H1 (cell line): ENCODE data around the gene CST5. TPM values are rescaled to one million over a fixed set of nuclear protein-coding genes. Genes with fewer than 3 reads are reported as not detected.

Experiments used
- CTCF ChIA-PET: fragments of 300-600 bp; sonication (Branson Sonifier 250); formaldehyde crosslinking; loops from one replicate; lab custom pipeline; 2021; ENCODE audit not compliant: partially characterized antibody; lab: Charles Lee
- POLR2A ChIA-PET: fragments of 300-600 bp; sonication (Branson Sonifier 250); formaldehyde crosslinking; loops from one replicate; lab custom pipeline; 2021; ENCODE audit warnings: inconsistent platforms; ENCODE audit not compliant: partially characterized antibody; lab: Charles Lee
- DNase-seq, 2 experiments: peaks; one replicate each; pipeline versions ENCODE4 v3.0.0 to v3.0.0-alpha.2; 2010 to 2022; ENCODE audit warnings: low spot score in 2 of 2, low read depth in 1 of 2, mixed read lengths in 1 of 2
- FAIRE-seq: peaks from 2 replicates; lab custom pipeline; 2011; peaks lifted over from hg19 to GRCh38; lab: Jason Lieb, UNC
- H2AFZ ChIP-seq: 2 replicates; pipeline ENCODE4 v1.8.1; 2012; ENCODE audit warnings: low read length, inconsistent platforms
- H2AK5ac ChIP-seq: 2 replicates; pipeline ENCODE4 v1.6.1; 2013; ENCODE audit warnings: low read depth, low read length
- H2BK120ac ChIP-seq: replicated peaks from 2 replicates; pipeline ENCODE3; 2013; ENCODE audit warnings: low read depth, low read length, inconsistent platforms
- H2BK12ac ChIP-seq: 2 replicates; pipeline ENCODE4 v1.6.1; 2013; ENCODE audit warnings: low read depth, low read length
- H2BK15ac ChIP-seq: 2 replicates; pipeline ENCODE4 v1.6.1; 2013; ENCODE audit warnings: low read length
- H2BK20ac ChIP-seq: 2 replicates; pipeline ENCODE4 v1.6.1; 2013; ENCODE audit warnings: low read length
- H2BK5ac ChIP-seq: 2 replicates; pipeline ENCODE4 v1.6.1; 2013; ENCODE audit warnings: low read depth, low read length
- H3K14ac ChIP-seq: 2 replicates; pipeline ENCODE4 v1.6.1; 2013; ENCODE audit warnings: inconsistent platforms; ENCODE audit not compliant: insufficient read length
- H3K18ac ChIP-seq: 2 replicates; pipeline ENCODE4 v1.6.1; 2013; ENCODE audit warnings: low read length; ENCODE audit errors: extremely low read depth
- H3K23ac ChIP-seq: 2 replicates; pipeline ENCODE4 v1.6.1; 2013; ENCODE audit warnings: inconsistent platforms; ENCODE audit not compliant: insufficient read length
- H3K23me2 ChIP-seq: 2 replicates; pipeline ENCODE4 v1.6.1; 2013; ENCODE audit warnings: low read depth, low read length
- H3K27ac ChIP-seq: 2 replicates; pipeline ENCODE4 v1.6.1; 2011; ENCODE audit warnings: low read depth, low read length, inconsistent platforms
- H3K27me3 ChIP-seq, 4 experiments: replicated peaks in 1 of 4; 1 replicate in 1 of 4; 2 replicates in 3 of 4; pipeline versions ENCODE4 v1.6.1 to v1.8.1; 2011 to 2013; ENCODE audit warnings: low read length in 3 of 4, mild to moderate bottlenecking in 3 of 4, inconsistent platforms in 2 of 4, mixed read lengths in 2 of 4, moderate library complexity in 1 of 4; ENCODE audit not compliant: control insufficient read depth in 3 of 4, insufficient read depth in 3 of 4; ENCODE audit errors: extremely low read depth in 1 of 4
- H3K36me3 ChIP-seq, 4 experiments: 2 replicates each; pipeline versions ENCODE4 v1.6.1 to v1.8.1; 2011 to 2013; ENCODE audit warnings: mild to moderate bottlenecking in 4 of 4, low read length in 3 of 4, moderate library complexity in 2 of 4, control low read depth in 1 of 4, inconsistent platforms in 1 of 4; ENCODE audit not compliant: insufficient read depth in 4 of 4, control insufficient read depth in 2 of 4
- H3K4ac ChIP-seq: replicated peaks from 2 replicates; pipeline ENCODE3; 2013; ENCODE audit warnings: low read length, low read depth, mixed read lengths, inconsistent platforms; ENCODE audit not compliant: insufficient read length
- H3K4me1 ChIP-seq, 4 experiments: replicated peaks in 1 of 4; 1 replicate in 1 of 4; 2 replicates in 3 of 4; pipeline versions ENCODE4 v1.6.1 to v1.8.1; 2011 to 2013; ENCODE audit warnings: low read length in 3 of 4, inconsistent platforms in 2 of 4, mixed read lengths in 1 of 4; ENCODE audit not compliant: insufficient read depth in 4 of 4, control insufficient read depth in 3 of 4
- H3K4me2 ChIP-seq, 2 experiments: 2 replicates each; pipeline versions ENCODE4 v1.6.1 to v1.8.1; 2011 to 2013; ENCODE audit warnings: low read depth in 2 of 2, low read length in 2 of 2, control low read depth in 1 of 2, inconsistent platforms in 1 of 2, mild to moderate bottlenecking in 1 of 2; ENCODE audit not compliant: insufficient read depth in 1 of 2
- H3K4me3 ChIP-seq, 4 experiments: fragments of 200-600, 300-600 bp in 1 of 4; sonication (generic), shearing (Covaris generic), sonication (Bioruptor Twin) in 1 of 4; 2 replicates each; pipeline versions ENCODE4 v1.5.1 to v1.8.1; 2011 to 2016; ENCODE audit warnings: low read length in 4 of 4, low read depth in 3 of 4, control low read depth in 2 of 4, inconsistent platforms in 2 of 4, mild to moderate bottlenecking in 2 of 4, mixed read lengths in 1 of 4, moderate library complexity in 1 of 4; ENCODE audit not compliant: insufficient read depth in 2 of 4; ENCODE audit errors: extremely low read depth in 1 of 4
- H3K56ac ChIP-seq: replicated peaks from 2 replicates; pipeline ENCODE3; 2013; ENCODE audit warnings: low read depth, mild to moderate bottlenecking, mixed read lengths, low read length, inconsistent platforms; ENCODE audit not compliant: insufficient read length
- H3K79me1 ChIP-seq: 2 replicates; pipeline ENCODE4 v1.6.1; 2013; ENCODE audit warnings: low read depth, low read length, control low read depth
- H3K79me2 ChIP-seq, 2 experiments: 2 replicates each; pipeline versions ENCODE4 v1.6.1 to v1.8.1; 2012 to 2013; ENCODE audit warnings: low read length in 2 of 2, mild to moderate bottlenecking in 2 of 2, inconsistent platforms in 1 of 2; ENCODE audit not compliant: insufficient read depth in 2 of 2, control insufficient read depth in 1 of 2
- H3K9ac ChIP-seq, 4 experiments: replicated peaks in 1 of 4; 1 replicate in 1 of 4; 2 replicates in 3 of 4; pipeline versions ENCODE4 v1.6.1 to v1.8.1; 2011 to 2013; ENCODE audit warnings: low read depth in 3 of 4, low read length in 3 of 4, control low read depth in 2 of 4, mild to moderate bottlenecking in 2 of 4, moderate library complexity in 2 of 4, inconsistent platforms in 1 of 4; ENCODE audit errors: extremely low read depth in 1 of 4
- H3K9me3 ChIP-seq, 2 experiments: 2 replicates each; pipeline versions ENCODE4 v1.6.1 to v1.8.1; 2012 to 2013; ENCODE audit warnings: mild to moderate bottlenecking in 2 of 2, moderate library complexity in 2 of 2, control low read depth in 1 of 2, inconsistent platforms in 1 of 2, low read depth in 1 of 2, low read length in 1 of 2, mixed read lengths in 1 of 2; ENCODE audit not compliant: insufficient read depth in 2 of 2
- H4K20me1 ChIP-seq, 2 experiments: replicated peaks in 1 of 2; 2 replicates each; pipeline versions ENCODE3 to v1.8.1; 2011 to 2013; ENCODE audit warnings: inconsistent platforms in 2 of 2, low read length in 2 of 2, mild to moderate bottlenecking in 1 of 2; ENCODE audit not compliant: insufficient read depth in 2 of 2, control insufficient read depth in 1 of 2
- H4K5ac ChIP-seq: 2 replicates; pipeline ENCODE4 v1.6.1; 2013; ENCODE audit warnings: low read length, low read depth, mixed read lengths, inconsistent platforms; ENCODE audit not compliant: insufficient read length
- H4K8ac ChIP-seq: 2 replicates; pipeline ENCODE4 v1.8.0; 2013; ENCODE audit warnings: mild to moderate bottlenecking, moderate library complexity, low read length, inconsistent platforms; ENCODE audit not compliant: insufficient read depth; ENCODE audit errors: extremely low read depth
- H4K91ac ChIP-seq: replicated peaks from 2 replicates; pipeline ENCODE3; 2013; ENCODE audit warnings: low read length, mixed read lengths, inconsistent platforms; ENCODE audit not compliant: insufficient read length
- CTCF ChIP-seq, 3 experiments: IDR thresholded peaks; 1 replicate in 2 of 3; 2 replicates in 1 of 3; pipeline versions ENCODE4 v1.5.1 to v1.6.1; 2011; ENCODE audit warnings: low read length in 3 of 3, mild to moderate bottlenecking in 3 of 3, inconsistent platforms in 2 of 3, low read depth in 1 of 3, moderate library complexity in 1 of 3; ENCODE audit not compliant: insufficient read depth in 1 of 3; ENCODE audit errors: control extremely low read depth in 1 of 3
- TBP ChIP-seq: IDR thresholded peaks from 2 replicates; pipeline ENCODE4 v1.6.1; 2011; ENCODE audit warnings: low read depth, low read length, improper control_type of control experiment
- WGBS, 2 experiments: shearing (Covaris generic) in 1 of 2; methylation state at CpG; one replicate each; pipeline versions ENCODE4 v1.1.6 to v1.1.7; 2013 to 2015; ENCODE audit warnings: low lambda C conversion rate in 2 of 2, mixed read lengths in 2 of 2, inconsistent platforms in 1 of 2, low coverage in 1 of 2, missing lambda C conversion rate in 1 of 2; ENCODE audit not compliant: insufficient replicate concordance in 2 of 2, insufficient coverage in 1 of 2, insufficient read length in 1 of 2; ENCODE audit errors: extremely low coverage in 1 of 2, missing lambda C conversion rate in 1 of 2; 5-methylcytosine and 5-hydroxymethylcytosine counted together
- polyA plus RNA-seq, 7 experiments: library from polyadenylated mRNA; depleted of rRNA in 3 of 7; stranded (reverse) in 5 of 7; unstranded in 2 of 7; fragments of >200 nt in 5 of 7; fragments of 200-250 nt in 2 of 7; gene quantifications; 1 replicate in 5 of 7; 2 replicates in 1 of 7; 4 replicates in 1 of 7; pipeline versions ENCODE4 v1.2.1 to v1.2.3, GENCODE V29; 2011 to 2013; ENCODE audit warnings: missing spikeins in 2 of 7, mixed read lengths in 2 of 7
- total RNA-seq: library from RNA; stranded (reverse); fragmentation: NEBNext Ultra II Directional; extraction: Animal tissue kit (Norgen Biotek cat#: 25700); gene quantifications from 2 replicates; pipeline ENCODE4 v1.2.1, GENCODE V29; 2021

The CST5 gene
- total and polyA plus RNA-seq, 2 of the 8 experiments (the other 6 are each of a cell fraction or from before 2014, with no cell fraction given), result not detected

GRCh38 chr20:23857962-23858595 is 21.5 kb downstream of the CST5 start:
- no peak overlapping the region for H3K4ac ChIP-seq
- peak overlapping the region; percentile 14 to 29; a peak in 2 of 4 replicates for H3K4me2 ChIP-seq
- no peak overlapping the region for H2AK5ac ChIP-seq
- 0 out of 4 replicates have a peak, but pooled peaks cover 0 to 3% of the 10 kb centered on the region in 2 experiments for H3K9me3 ChIP-seq
- H3K9ac ChIP-seq, result no peak overlapping the region
- CTCF ChIA-PET, result interaction anchor here (0.6 to 1.6 kb wide), 2 partner anchors 76 to 190 kb away, joined by 3 read pairs; no protein-coding TSS in a partner anchor
- 73% methylated on average over 7 of the region's 9 CpGs; no CpG with 5 or more reads in 1 of the 2 experiments for WGBS, 2 experiments
- H3K18ac ChIP-seq, result no peak overlapping the region; the same call in 1 of the 2 replicates
- H4K5ac ChIP-seq, result no peak overlapping the region
- no peaks in the 10 kb centered on the region for H3K79me1 ChIP-seq
- H3K23me2 ChIP-seq, result no peaks in the 10 kb centered on the region
- no peak overlapping the region for H3K27ac ChIP-seq
- 0 out of 2 replicates have a peak overlapping the region, but pooled peaks have one; percentile 76 for H2AFZ ChIP-seq
- 0 out of 8 replicates have a peak overlapping the region, but pooled peaks of 1 of the 4 experiments have one; percentile 11 for H3K4me3 ChIP-seq
- no peaks in the 10 kb centered on the region for H3K27me3 ChIP-seq
- POLR2A ChIA-PET, result interaction anchor here (1.1 kb wide), 1 partner anchor 19 kb away, joined by 4 read pairs; no protein-coding TSS in a partner anchor
- no peak overlapping the region for H4K8ac ChIP-seq
- no peak overlapping the region for H2BK12ac ChIP-seq
- no peak overlapping the region for H2BK5ac ChIP-seq
- H3K79me2 ChIP-seq, result no peaks in the 10 kb centered on the region
- no peak overlapping the region for H3K56ac ChIP-seq
- H3K14ac ChIP-seq, result no peak overlapping the region
- H2BK20ac ChIP-seq, result no peak overlapping the region
- H4K20me1 ChIP-seq, result no peaks in the 10 kb centered on the region
- no peak for DNase-seq
- H4K91ac ChIP-seq, result peak overlapping the region; percentile 89
- H2BK120ac ChIP-seq, result no peak overlapping the region
- H3K4me1 ChIP-seq, result peaks cover 0 to 4% (median 0%) of the 10 kb centered on the region in 4 experiments; a peak in 1 of 7 replicates
- no peaks in the 10 kb centered on the region for H3K36me3 ChIP-seq
- no peak overlapping the region for H2BK15ac ChIP-seq
- FAIRE-seq, result no peak
- TF ChIP-seq CTCF (IDR thresholded peaks at IDR 0.05; ENCODE audit: control extremely low read depth in 1 of 3, insufficient read depth in 1 of 3, low read depth in 1 of 3, low read length in 3 of 3), result no peak
- TF ChIP-seq TBP, result no peak
- no peak overlapping the region for H3K23ac ChIP-seq
